Fibroblast of skin of back (primary cell): ENCODE data around the gene IL5.
"Not testable (repeated sequence)": the region's sequence is repeated elsewhere in the genome, so short reads cannot be mapped to it uniquely, and the experiment has no call there.

Experiments
- DNase-seq: peaks from one replicate; pipeline ENCODE4 v3.0.0-alpha.2; 2013

Gene IL5

DNA sequence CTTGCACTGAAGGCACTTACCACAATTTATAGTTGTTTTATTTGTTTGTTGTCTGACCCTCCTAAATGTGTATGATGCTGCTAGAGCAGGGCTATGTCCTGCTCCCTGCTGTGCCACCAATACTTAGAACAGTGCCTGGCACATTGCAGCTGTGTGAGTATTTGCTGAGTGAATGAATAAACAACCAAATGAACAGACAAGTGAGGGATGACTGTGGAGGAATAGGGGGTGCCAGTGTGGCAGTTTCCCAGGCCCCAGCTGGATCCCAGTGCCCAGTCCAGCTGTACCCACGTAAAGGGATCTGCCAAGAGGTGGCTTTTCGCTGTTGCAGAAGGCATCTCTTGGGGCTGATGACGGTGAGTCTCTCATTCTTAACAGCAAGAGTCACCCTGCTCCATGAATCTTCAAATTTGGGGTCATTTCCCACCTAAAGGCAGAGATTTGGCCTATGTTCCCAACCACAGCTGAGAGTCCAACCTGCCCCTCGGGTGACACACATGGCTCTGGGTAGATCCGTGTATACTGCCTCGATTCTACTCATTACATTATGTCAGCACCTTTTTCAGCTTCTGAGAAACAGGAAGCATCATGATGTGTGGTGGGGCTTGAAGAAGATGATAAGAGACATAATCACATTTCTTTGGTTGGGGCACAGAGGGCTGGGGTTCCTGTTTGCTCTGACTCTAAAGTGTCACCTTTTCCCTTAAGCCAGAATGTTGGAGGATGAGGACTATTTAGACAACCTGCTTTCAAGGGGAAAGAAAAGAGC, 14.3 kb downstream of the IL5 start:
- no peak for DNase-seq

DNA sequence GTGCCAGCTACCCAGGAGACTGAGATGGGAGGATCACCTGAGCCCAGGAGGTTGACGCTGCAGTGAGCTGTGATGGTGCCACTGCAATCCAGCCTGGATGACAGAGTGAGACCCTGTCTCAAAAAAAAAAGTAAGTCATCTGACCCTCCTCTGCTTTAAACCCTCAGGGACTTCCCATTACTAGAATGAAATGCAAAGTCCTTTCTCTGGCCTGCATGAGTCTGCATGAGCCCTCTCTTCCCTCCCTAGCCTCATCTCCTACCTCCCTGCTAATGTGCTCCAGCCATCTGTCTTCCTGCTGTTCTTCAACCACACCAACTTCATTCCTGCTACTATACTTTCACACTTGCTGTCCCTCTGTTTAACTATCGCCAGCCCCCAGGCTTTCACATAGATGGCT, 15.3 kb downstream of the IL5 start:
- no peak for DNase-seq

DNA sequence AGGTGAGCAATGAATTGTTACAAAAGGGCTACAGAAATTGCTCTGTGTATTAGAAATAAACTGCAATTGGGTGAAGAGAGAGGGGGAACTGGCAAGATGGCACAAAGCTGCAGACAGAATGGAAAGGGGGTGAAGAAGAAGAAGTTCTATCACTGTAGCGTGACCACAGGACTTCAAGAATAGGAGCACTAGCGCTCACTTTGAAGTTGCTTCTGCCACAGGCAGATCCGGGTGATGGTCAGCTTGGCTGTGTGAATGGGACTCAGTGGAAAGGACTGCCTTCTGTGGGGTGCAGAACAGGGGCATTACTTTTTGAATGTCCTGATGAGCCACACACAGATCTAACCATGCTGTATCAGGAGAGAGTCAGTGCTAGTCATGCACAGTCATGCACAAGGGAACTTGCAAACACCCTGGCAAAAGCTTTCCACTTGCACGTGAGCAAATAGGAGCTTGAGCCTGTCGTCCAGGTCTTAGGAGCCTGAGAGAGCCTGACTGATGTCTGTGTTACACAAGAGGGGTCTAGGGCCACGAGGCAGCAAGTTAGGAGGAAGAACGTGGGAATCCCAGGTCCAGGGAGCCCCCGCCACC, 16.3 kb downstream of the IL5 start:
- DNase-seq = no peak

DNA sequence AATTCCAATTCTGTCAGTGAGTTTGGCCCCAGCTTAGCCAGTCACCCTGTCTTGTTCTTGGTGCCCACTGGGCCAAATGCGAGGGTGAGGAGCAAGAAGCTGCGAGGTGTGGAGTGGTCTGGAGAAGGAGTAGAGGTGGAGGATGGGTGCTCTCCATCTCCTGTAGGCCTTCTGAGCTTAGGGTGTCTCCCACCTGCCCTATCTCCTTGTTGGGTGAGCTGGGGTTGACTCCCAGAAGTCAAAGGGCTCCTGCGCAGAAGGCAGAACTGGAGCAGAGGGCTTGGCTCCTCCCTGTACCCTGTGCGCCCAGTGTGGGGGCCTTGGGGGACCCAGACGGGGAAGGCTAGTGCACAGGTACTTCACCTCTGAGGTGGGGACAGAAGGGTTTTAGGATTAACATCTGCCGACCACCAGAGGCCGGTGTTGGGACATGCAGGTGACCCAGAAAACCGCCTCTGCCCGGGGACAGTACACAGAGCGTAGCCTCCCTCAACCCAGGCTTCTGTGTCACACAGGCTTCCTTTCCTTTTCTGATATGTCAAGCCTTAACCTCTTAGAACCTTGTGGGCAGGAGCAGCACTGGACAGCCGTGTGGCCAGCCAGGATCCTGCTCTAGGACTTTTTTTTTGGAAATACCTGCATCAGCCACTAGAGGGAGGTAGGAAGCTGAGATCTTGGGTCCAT, 16.9 kb downstream of the IL5 start:
- DNase-seq = peak; percentile 53

DNA sequence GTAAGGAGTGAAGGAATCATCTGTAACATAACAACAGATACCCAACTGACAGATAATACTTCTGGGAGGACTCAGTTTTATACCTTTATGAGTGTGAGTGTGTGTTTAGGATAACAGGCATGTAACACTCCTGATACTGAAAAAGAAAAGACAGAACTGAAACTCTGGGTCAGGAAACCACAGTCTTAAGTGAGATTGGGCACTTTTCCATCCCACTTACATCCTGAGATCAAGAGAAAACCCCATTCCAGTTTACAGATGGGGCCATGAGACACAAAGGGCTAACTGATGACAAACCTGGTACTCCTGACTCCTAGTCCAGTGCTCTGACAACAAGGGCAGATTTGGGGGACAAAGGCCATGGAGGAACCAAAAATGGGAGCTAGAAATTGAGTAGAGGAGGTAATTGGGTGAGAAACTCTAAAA, 18.0 kb downstream of the IL5 start:
- no peak for DNase-seq

DNA sequence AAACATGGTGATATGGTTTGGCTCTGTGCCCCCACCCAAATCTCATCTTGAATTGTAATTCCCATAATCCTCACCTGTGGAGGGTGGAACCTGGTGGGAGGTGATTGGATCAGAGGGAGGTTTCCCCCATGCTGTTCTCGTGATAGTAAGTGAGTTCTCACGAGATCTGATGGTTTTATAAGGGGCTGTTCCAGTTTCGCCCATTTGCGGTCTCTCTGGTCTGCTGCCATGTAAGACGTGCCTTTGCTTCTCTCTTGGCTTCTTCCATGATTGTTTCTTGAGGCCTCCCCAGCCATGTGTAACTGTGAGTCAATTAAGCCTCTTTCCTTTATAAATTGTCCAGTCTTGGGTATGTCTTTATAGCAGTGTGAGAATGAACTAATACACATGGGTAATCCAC, 18.4 kb downstream of the IL5 start:
- not testable (repeated sequence) for DNase-seq

DNA sequence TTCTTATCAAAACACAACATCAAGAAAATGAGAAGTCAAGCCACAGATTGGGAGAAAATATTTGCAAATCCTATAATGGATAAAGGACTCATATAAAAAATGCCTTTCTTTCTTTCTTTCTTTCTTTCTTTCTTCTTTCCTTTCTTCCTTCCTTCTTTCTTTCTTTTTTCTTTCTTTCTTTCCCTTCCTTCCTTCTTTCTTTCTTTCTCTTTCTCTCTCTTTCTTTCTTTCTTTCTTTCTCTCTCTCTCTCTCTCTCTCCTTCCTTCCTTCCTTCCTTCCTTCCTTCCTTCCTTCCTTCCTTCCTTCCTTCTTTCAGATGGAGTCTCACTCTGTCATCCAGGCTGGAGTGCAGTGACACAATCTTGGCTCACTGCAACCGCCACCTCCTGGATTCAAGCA, 21.3 kb downstream of the IL5 start:
- not testable (repeated sequence) for DNase-seq

DNA sequence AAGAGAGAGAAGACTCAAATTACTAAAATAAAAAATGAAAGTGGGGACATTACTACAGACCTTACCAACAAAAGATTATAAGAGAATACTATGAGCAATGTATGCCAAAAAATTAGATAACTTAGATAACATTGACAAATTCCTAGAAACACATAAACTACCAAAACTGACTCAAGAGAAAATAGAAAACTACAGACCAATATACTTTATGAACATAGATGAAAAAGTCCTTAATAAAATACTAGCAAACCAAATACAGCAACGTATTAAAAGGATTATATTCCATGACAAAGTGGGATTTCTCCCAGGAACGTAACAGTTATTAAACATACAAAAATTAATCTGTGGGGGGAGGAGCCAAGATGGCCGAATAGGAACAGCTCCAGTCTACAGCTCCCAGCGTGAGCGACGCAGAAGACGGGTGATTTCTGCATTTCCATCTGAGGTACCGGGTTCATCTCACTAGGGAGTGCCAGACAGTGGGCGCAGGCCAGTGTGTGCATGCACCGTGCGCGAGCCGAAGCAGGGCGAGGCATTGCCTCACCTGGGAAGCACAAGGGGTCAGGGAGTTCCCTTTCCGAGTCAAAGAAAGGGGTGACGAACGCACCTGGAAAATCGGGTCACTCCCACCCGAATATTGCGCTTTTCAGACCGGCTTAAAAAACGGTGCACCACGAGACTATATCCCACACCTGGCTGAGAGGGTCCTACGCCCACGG, 29.5 kb downstream of the IL5 start:
- DNase-seq = not testable (repeated sequence)

DNA sequence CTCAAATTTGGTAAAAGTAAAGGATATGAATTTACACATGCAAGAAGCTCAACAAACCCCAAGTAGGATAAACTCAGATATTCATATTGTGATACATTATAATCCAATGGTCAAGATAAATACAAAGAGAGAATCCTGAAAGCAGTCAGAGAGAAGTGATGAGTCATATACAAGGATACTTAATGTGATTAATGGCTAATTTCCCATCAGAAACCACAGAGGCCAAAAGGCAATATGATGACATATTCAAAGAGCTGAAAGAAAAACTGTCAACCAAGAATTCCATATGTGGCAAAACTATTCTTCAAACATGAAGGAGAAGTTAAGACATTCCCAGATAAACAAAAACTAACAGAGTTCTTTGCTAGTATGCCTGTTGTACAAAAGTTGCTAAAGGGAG, 33.2 kb downstream of the IL5 start:
- DNase-seq = peak; percentile 85

DNA sequence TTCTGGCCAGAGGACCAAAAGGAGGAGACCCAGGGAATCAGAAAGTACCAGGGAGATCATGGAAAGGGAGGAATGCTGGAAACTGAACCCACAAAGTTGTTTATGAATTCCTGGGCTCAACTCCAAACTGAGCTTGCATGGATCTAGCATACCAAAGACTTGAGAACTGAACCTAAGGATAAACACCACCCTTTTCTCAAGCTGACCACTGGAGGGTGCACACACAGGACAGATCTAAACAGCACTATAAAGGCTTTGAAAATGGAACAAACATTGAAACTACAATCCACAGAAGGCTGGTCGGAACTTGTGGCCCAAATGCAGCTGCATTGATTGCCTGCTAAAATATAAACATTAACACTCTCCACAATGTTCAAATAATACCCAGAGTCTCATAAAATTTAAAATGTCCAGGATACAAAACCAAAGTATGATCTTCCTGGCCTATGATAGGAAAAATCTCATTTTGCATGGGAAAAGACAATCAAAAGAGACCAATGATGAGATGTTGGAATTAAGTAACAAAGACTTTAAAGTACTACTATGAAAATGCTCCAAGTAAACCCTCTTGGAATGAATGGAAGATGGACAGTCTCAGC, 37.1 kb downstream of the IL5 start:
- DNase-seq = peak; percentile 92

DNA sequence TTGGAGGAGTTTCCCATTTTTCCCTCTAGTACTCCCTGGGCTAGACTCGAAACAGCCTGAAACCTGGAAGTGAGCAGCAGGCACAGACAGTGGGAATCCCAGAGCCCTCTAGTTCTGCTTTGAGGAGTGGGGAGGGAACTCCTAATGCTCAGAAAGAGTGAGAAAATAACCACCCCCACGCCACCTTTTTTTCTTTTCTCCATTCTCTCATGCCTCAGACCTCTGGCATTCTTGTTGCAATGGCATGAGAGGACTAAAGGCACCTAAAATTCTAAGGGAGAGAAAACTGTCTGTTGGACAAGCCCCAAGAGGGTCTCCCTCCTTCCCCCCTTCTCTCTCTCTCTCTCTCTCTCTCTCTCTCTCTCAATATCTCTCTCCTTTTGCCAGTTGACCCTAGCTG, 37.7 kb downstream of the IL5 start:
- DNase-seq = peak; percentile 42

DNA sequence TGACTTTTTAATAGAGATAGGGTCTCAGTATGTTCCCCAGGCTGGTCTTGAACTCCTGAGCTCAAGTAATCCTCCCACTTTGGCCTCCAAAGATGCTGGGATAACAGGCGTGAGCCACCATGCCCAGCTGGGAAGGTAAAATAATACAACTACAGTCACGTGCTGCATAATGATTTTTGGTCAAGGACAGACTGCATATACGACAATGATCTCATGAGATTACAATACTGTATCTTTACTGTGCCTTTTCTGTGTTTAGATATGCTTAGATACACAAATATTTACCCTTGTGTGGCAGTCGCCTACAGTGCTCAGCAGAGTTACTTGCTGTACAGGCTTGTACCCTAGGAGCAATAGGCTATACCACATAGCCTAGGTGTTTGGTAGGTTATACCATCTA, 38.6 kb downstream of the IL5 start:
- DNase-seq = no peak

DNA sequence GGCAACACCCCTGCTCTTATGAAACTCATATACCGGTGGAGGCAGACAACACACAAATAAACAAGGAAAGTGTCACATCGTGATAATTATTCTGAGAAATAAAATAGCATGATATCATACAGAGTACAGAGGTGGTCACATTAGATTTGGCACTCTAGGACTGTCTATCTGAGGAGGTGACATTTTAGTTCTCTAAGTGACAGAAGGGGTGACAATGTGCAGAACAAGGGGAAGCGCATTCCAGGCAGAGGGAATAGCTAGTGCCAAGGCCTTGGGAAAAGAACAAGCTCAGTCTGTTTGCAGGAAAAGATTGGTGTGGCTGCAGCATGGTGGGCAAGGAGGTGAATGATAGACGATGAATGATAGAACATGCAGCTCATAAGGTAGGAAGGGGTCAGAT, 40.1 kb downstream of the IL5 start:
- no peak for DNase-seq

DNA sequence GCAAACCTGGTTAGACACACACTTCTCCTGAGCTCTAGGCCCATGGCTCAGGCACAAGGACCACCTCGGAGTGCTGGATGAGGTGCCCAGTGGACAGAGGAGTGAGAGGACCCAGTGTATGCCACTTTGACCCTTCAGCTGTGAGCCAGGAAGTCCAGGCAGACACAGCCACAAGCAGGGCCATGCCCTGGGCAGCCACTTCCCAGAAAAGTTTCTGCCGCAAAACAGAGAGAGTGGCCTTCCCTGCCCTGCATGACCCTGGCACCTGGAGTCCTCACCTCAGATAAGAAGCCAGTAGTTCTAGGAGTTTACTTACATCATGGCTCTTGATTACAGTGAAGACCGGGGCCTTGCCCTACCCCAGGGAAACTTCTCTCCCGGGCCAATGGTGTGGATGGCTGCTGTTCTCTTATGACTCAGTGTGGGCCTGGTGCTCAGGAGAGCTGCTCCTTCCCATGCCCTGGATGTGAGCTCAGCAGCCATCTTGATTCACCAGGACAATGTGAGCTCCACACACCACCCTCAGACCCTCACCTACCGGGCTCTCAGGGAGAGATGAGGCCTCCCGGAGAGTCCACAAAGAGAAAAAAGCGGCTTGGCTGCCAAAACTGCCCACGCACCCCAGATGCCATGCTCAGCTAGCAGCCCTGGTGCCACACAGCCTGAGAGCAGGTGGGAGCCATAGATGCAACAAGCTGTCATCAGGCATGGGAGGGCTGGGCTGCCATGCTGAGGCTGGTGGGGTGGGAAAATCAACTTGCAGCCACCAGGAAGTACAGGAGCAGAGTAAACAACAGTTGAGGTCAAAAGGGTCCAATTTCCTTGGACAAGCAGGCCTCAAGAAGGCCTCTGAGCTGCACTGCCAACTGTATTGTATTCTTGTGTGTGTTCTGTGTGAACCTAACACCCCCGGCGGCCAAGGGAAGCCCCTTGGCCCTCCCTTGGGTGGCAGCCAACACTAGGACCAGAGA, 41.1 kb downstream of the IL5 start:
- no peak for DNase-seq

DNA sequence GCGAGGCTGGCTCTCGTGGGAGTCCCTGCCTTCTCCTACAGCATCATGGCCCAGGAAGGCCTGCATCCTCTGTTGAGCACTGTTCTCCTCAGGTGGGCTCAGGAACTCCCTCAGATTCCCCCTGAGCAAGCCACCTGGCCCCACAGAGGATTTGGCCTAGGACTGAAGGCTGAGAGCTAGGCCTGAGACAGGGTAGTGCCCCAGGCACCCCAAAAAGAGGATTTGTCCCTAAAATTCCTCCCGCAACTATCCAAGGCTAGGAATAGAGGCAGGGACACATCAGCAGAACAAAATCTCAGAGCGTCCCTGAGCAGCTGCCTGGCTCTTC, 41.7 kb downstream of the IL5 start:
- DNase-seq = no peak

DNA sequence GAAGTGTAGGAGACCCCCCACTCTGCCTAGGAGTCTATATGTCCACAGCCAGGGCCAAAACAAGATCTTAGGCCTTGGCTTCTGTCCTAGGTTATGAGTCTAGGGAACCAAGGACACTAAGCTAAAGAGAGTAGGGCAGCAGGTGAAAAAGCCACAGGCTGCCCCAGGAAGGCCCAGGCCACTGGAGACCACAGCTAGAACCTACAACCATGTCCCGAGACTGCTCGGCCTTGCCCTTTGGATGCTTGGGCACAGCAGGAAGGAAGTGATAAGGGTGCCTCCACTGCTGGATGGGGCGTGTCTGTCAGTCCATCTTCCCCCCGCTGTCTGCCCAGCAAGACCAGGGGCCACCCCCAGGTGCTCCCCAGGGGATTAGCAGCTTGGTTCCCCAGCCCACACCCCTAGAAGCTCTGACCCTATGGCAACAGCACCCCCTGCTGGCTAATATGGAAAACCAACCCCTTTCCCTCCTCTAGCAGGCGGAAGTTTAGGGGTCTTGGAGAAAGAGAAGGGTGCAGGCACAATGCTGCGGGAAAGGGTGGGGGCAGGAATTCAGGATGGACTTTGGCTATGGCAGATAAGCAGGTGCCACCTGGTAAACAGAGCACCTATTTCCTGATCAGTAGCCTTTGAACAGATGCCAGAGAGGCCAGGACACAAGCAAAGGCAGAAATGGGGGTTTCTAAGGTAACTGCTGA, 42.2 kb downstream of the IL5 start:
- DNase-seq = peak; percentile 64

DNA sequence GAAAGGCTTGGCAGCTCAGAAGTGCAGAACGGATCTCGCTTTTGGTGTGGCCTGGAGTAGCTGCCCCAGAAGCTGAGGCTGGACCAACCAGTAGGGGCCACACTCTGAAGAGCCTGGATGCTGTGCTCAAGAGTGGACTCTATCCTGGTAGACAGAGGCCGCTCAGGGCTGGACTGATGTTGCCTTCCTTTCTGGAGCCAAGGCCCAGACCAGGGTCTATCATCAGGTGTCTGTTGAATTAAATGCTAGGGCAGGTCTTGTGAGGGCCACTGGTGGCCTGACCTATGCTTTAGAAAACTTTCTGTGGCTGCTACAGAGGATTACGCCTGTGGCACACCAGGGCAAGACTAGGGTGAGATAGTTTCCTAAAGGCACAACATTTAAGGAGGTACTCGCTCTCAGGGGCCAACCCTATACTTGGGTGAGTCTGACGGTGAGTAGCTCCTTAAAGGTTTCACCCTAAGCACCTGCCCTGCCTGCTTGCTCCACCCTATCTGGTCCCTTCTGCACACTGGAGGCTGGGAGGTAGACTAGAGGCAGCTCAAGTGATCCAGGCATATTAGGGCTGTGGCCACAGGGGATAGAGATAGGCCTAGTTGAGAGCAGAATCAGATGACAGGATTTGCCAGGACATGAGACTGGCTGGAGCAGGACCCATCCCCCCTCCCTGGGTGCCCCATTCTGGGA, 42.9 kb downstream of the IL5 start:
- DNase-seq = no peak

DNA sequence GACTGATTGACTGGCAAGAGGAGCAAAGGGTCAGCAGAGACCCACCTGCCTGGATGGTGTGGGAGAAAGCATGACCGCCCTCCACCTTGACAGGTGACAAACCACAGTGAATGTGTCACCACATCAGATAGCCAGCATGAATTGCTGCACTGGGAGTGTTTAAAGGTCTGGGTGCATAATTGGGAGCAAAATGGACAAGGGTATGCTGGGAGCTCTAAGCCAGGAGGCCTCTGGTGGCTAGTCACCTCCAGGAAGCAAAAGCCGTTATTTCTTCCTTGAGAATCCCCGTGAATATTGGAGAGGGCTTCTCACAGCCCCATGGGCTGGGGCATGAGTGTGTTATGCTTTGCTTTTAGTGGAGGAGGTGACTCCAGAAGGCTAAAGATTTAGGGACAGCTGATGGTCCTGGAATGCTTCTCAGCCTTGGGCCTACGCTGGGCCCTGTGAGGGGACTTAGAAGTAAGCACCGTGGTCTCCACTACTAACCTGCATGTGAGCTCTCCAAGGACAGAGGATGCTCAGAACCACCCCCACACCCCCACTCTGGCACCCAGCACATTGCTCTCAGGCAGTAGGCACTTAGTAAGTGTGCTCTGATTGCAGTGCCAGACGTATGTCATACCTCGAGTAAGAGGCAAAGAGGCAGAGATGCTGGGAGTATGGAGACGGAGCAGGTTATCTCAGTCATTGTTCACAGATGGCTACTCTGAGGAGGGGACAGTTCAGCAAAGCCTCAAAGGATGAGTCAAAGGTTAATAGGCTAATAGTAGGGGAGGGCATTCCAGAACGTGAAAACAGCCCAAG, 43.7 kb downstream of the IL5 start:
- DNase-seq = no peak

DNA sequence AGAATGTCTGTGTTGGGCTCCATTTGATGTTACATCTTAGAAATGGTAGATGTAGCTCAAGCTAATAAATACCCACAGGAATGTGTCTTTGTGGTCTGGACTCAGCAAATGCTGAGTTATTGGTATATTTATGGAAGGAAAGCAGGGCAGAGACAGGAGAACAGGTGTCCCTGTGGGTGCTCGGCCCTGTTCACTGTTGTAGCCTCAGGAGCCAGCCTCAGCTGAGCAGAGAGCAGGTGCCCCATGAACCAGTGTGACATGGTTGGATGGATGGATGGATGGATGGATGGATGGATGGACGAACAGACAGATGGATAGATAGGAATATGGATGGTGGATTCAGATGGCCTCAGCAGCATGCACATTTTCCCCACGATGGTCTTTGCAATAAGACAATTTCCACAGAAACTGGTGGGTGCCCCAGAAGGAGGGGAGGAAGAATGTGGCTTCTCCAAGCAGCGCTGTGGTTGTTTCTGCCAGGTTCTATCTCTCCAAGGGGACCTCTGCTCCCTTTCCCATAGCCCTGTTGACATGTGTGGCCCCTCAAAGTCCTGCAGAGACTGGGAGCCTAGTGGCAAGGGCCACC, 44.5 kb downstream of the IL5 start:
- no peak for DNase-seq
